ENCODE results near the gene IFITM1. TPM values are rescaled to one million over a fixed set of nuclear protein-coding genes. Genes with fewer than 3 reads are reported as not detected.

IFITM1 gene
- polyA plus RNA-seq, 3 donors = 84.7 to 356 (median 325) TPM

GRCh38 chr11:291281-292210, 22.3 kb upstream of the IFITM1 start:
- WGBS, 3 donors = 89 to 94% (median 91%) methylated on average over 39 to 44 of the region's 44 CpGs
- H3K27ac ChIP-seq (ENCODE audit: low read depth, low read length) = no peak overlapping the region

- no peak overlapping the region for H3K27ac ChIP-seq (ENCODE audit: low read depth, low read length)
- 91 to 94% (median 92%) methylated on average over 27 to 29 of the region's 29 CpGs for WGBS, 3 donors
Observed at GRCh38 chr11:292211-293121, 21.4 kb upstream of the IFITM1 start.

DNA sequence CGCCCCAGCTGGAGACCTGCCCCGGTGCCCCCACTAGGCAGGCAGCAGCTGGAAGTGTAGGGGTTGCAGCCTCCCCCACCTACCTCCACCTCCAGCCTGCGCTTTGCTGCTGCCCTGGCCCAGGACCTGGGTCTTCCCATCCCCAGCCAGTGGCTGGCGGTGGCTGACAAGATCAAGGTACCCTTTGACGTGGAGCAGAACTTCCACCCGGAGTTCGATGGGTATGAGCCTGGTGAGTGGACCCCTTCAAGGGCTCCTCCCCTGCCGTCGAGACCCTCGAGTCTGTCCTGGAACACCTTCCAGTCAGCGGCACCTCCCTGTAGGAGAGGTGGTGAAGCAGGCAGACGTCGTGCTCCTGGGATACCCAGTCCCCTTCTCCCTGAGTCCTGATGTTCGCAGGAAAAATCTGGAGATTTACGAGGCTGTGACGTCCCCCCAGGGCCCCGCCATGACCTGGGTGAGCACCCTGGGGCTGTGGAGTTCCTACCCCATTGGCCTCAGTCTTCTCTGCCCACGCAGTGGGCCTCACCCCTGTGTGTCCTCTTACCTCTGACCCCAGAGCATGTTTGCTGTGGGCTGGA, 20.5 kb upstream of the IFITM1 start:
- no peak overlapping the region for H3K27ac ChIP-seq (ENCODE audit: low read depth, low read length)
- WGBS, 3 donors = 88 to 92% (median 92%) methylated on average over 18 of the region's 18 CpGs

GRCh38 chr11:293852-294661, 19.8 kb upstream of the IFITM1 start:
- 88 to 92% (median 91%) methylated on average over 24 to 27 of the region's 27 CpGs for WGBS, 3 donors

DNA sequence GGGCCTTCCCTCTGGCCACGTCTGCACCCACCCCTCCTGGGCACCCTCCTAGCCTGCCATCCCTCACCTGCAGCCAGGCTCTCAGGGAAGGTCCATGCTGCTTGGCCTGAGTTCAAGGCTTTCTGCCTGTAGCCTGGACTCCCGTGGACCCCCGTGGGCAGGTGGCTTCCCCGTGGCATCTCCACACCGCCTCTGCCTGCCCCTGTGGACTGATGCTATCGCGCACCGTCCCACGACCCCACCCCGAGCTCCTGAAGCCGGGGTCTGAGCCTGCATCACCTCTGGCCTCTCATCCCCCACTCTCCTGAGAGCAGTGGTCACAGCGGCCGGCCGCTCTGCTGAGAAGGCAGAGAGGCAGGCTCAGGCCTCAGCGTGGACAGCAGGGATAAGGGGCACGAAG, 19.1 kb upstream of the IFITM1 start:
- WGBS, 3 donors = 90 to 92% (median 91%) methylated on average over 16 of the region's 16 CpGs

More at GRCh38 chr11:293852-294661, 19.8 kb upstream of the IFITM1 start:
- H3K27ac ChIP-seq (ENCODE audit: low read depth, low read length) = no peak overlapping the region

DNA sequence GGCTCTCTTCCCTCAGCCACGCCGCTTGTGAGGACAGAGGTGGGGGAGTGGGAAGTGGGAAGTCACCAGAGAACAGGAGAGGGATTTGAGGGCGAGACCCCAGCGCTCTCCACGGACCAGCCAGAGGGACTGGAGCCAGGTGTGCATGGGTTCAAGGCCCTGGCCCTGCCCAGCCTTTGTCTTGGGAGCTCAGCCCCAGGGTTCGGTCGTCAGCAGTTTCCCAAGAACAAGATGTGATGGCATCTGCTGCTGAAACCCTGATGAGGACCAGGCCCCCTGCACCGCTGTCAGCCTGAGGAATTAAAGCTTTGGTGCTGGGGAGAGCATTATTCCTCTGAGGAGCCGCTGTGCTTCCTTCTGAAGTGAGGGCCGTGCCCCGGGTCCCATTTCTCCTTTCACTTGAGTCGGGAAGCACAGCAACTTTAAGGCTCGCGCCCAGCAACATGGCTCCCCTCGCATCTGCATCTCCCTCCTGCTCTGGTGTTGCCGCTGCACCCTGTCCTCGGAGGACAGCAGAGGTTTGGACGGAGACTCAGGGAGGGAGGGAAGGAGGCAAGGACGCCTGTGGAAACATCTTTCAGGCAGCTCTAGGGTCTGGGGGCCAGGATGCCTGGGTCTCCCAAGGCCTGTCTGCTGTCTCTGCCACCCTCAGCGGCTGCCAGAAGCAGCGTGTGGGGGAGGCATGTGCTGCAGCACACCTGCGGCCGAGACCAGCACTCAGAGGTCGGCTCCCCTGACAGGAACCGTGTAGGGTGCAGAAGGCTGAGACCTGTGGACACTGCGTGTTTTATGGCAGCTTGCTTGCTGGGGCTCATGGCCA, 18.3 kb upstream of the IFITM1 start:
- 76 to 80% (median 79%) methylated on average over 25 to 26 of the region's 26 CpGs for WGBS, 3 donors
- H3K27ac ChIP-seq (ENCODE audit: low read depth, low read length) = no peak overlapping the region

More for the DNA sequence above, 19.1 kb upstream of the IFITM1 start:
- no peak overlapping the region for H3K27ac ChIP-seq (ENCODE audit: low read depth, low read length)

DNA sequence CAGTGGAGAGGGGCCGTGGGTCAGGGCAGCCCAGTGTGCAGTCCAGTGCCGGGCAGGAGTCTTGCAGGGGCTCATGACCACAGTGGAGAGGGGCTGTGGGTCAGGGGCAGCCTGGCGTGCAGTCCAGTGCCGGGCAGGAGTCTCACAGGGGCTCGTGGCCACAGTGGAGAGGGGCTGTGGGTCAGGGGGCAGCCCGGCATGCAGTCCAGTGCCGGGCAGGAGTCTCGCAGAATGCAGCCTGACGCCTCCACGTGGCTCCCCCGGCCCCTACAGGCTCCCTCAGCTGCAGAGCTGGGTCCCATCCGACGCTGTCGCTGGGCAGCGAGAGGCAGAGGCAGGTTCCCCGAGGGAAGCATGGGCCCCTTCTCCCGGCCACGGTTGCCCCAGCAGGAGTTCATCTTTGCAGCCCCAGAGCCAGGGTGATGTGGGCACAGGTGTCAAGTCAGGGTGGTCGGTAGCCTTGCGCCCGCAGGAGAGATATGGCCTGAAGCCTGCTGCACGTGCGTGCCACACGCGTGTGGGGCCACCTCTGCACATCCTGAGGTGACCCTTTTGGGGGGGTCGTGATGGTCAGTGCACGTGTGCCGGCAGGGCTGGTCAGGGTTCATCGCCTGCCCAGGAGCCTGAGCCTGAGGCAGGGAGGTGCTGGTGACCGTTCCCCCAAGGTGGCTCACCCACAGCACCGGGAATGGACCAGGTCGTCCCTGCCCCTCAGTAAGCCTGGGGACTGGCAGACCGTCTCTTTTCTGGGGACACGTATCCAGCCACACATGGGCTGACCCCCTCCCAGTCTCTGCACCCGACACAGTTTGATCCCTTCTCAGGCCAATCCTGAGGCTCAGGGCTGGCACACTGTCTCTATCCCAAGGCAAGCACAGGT, 17.4 kb upstream of the IFITM1 start:
- 70 to 83% (median 79%) methylated on average over 34 to 35 of the region's 35 CpGs for WGBS, 3 donors

GRCh38 chr11:297051-297585, 16.7 kb upstream of the IFITM1 start:
- WGBS, 3 donors = 59 to 63% (median 63%) methylated on average over 9 to 13 of the region's 13 CpGs
- no peak overlapping the region for H3K27ac ChIP-seq (ENCODE audit: low read depth, low read length)

More for the DNA sequence above, 17.4 kb upstream of the IFITM1 start:
- H3K27ac ChIP-seq (ENCODE audit: low read depth, low read length) = no peak overlapping the region

- 47 to 63% (median 47%) methylated on average over 26 of the region's 26 CpGs for WGBS, 3 donors
Observed at GRCh38 chr11:297586-298405, 16.0 kb upstream of the IFITM1 start.

DNA sequence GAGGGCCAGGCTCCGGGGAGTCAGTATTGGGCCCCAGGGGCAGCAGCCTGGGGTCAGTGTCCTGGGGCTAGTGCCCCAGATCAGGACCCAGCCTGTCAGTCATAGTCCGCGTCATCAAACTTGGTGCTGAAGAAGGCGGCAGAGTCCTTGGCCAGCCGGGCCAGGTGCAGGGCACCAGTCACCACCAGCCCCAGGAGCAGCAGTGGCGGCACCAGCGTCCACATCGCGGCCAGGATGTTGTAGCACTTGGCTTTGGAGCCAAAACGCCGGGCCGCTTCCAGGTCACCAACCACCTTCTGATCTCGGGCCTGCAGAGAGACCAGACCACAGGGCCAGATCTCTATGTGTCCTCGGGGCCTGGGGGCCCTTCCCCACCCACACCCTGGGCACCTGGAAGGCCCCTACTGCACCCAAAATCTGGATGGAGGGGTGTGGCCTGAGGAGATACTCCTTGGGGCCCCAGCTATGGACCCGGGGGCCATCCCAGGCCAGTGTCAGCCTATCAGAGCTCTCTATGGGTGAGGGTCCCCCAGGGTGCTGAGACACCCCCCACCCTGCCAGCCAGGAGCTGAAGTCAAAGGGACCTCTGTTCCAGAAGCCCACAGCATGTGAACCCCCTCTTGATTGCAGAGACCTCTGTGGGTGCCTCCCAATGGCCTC, 15.3 kb upstream of the IFITM1 start:
- 48 to 68% (median 60%) methylated on average over 15 of the region's 15 CpGs for WGBS, 3 donors
- H3K27ac ChIP-seq (ENCODE audit: low read depth, low read length) = no peak overlapping the region

More at GRCh38 chr11:297586-298405, 16.0 kb upstream of the IFITM1 start:
- no peak overlapping the region for H3K27ac ChIP-seq (ENCODE audit: low read depth, low read length)

- H3K27ac ChIP-seq (ENCODE audit: low read depth, low read length) = no peak within 1 kb of the TSS
Observed at GRCh38 chr11:299081-299891, 14.6 kb upstream of the IFITM1 start, which contains the start of gene IFITM5. TSS of gene IFITM5 (minus strand) at chr11:299526. CDS start at chr11:299490, 36 bp downstream.

GRCh38 chr11:299951-300735, 13.7 kb upstream of the IFITM1 start:
- WGBS, 3 donors = 16 to 35% (median 19%) methylated on average over 20 of the region's 20 CpGs
- H3K27ac ChIP-seq (ENCODE audit: low read depth, low read length) = no peak overlapping the region

More at GRCh38 chr11:299081-299891, 14.6 kb upstream of the IFITM1 start, which contains the start of gene IFITM5:
- 54 to 67% (median 66%) methylated on average over 39 to 40 of the region's 40 CpGs for WGBS, 3 donors

DNA sequence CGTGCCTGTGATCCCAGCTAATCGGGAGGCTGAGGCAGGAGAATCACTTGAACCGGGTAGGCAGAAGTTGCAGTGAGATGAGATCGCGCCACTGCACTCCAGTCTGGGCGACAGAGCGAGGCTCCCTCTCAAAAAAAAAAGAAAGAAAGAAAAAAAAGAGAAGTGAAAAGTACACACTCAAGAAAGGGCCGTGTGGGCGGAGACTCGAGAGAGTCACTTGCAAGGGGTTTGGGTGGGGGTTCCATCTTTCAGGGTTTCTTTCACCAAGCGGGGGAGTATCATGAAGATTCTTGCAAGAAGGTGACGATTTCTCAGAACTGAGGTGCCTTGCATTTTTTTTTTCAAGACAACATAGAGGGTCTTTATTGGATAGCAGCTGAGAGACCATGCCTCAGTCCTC, 10.5 kb upstream of the IFITM1 start:
- H3K27ac ChIP-seq (ENCODE audit: low read depth, low read length) = no peak overlapping the region
- 79 to 87% (median 80%) methylated on average over 12 of the region's 12 CpGs for WGBS, 3 donors
